ENCODE results near the gene PADI1.

DNA sequence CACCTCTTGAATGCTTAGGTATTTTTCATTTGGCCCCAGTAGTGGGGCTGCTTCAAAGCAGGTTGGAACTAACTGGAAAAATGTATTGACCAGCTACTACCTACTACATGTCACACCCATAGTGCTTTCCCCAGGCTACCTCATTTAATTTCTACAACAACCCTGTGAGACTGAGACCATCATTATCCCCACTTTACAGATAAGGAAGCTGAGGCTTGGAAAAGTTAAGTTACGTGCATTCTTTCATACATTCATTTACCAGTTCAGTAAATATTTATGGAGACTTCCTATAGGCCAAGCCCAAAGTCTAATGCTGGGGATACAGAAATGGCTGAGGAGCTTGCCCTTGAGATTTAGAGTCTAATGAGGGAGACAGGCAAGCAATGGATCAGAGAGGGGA is 29.5 kb downstream of the PADI1 start:
- TF ChIP-seq, protein P1, sequence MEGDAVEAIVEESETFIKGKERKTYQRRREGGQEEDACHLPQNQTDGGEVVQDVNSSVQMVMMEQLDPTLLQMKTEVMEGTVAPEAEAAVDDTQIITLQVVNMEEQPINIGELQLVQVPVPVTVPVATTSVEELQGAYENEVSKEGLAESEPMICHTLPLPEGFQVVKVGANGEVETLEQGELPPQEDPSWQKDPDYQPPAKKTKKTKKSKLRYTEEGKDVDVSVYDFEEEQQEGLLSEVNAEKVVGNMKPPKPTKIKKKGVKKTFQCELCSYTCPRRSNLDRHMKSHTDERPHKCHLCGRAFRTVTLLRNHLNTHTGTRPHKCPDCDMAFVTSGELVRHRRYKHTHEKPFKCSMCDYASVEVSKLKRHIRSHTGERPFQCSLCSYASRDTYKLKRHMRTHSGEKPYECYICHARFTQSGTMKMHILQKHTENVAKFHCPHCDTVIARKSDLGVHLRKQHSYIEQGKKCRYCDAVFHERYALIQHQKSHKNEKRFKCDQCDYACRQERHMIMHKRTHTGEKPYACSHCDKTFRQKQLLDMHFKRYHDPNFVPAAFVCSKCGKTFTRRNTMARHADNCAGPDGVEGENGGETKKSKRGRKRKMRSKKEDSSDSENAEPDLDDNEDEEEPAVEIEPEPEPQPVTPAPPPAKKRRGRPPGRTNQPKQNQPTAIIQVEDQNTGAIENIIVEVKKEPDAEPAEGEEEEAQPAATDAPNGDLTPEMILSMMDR (IDR thresholded peaks at IDR 0.05), result no peak
- no peak for TF ChIP-seq POLR2A (IDR thresholded peaks at IDR 0.05)
